A549 (cell line): Measurements from ENCODE around the gene ZFAND4. TPM values are rescaled to one million over a fixed set of nuclear protein-coding genes. Genes with fewer than 3 reads are reported as not detected.

ENCODE experiments used
- ATAC-seq, 2 experiments: fragments of 200-7000 bp in 1 of 2; fragments of >200 bp in 1 of 2; cut with Nextera tagmentation in 1 of 2; cut with Tn5 transposase in 1 of 2; 3 replicates each; pipeline versions ENCODE4 v1.8.0 to v1.9.1; 2018 to 2020; ENCODE audit warnings: mild to moderate bottlenecking in 1 of 2, moderate library complexity in 1 of 2
- CTCF ChIA-PET: fragments of 300-600 bp; sonication (Branson Sonifier 250); formaldehyde crosslinking; extraction: SDS; loops from one replicate; lab custom pipeline; 2021; ENCODE audit warnings: antibody characterized with exemption, inconsistent platforms; lab: Yijun Ruan, JAX
- POLR2A ChIA-PET: fragments of 350-600 bp; formaldehyde crosslinking; extraction: SDS; loops from one replicate; lab custom pipeline; 2021; ENCODE audit warnings: antibody characterized with exemption, inconsistent platforms; lab: Yijun Ruan, JAX
- DNase-seq, 2 experiments: peaks; one replicate each; pipeline versions ENCODE4 v3.0.0 to v3.0.0-alpha.2; 2011 to 2016; ENCODE audit warnings: low read depth in 1 of 2, low spot score in 1 of 2
- FAIRE-seq: peaks from 2 replicates; lab custom pipeline; 2011; peaks lifted over from hg19 to GRCh38; lab: Jason Lieb, UNC
- H3K27ac ChIP-seq, 2 experiments: fragments of >200 bp; sonication (Bioruptor Twin); formaldehyde crosslinking; 3 replicates each; pipeline ENCODE4 v1.5.1; 2016 to 2017
- H3K4me1 ChIP-seq: fragments of >200 bp; sonication (Bioruptor Twin); formaldehyde crosslinking; 3 replicates; pipeline ENCODE4 v1.6.1; 2016
- H3K4me2 ChIP-seq: fragments of >200 bp; sonication (Bioruptor Twin); formaldehyde crosslinking; 3 replicates; pipeline ENCODE4 v1.6.1; 2016
- H3K4me3 ChIP-seq: fragments of >200 bp; sonication (Bioruptor Twin); formaldehyde crosslinking; 3 replicates; pipeline ENCODE4 v1.5.1; 2016
- H3K9me3 ChIP-seq: fragments of >200 bp; sonication (Bioruptor Twin); formaldehyde crosslinking; 3 replicates; pipeline ENCODE4 v1.6.1; 2016
- BCL3 ChIP-seq: fragments of >200 bp; sonication (Bioruptor Twin); formaldehyde crosslinking; IDR thresholded peaks from 3 replicates; pipeline ENCODE4 v1.6.1; 2016
- CBX8 ChIP-seq: fragments of 200-600 bp; sonication (generic); IDR thresholded peaks from 2 replicates; pipeline ENCODE4 v1.6.1; 2016
- CHD2 ChIP-seq: fragments of 150-350 bp; IDR thresholded peaks from 2 replicates; pipeline ENCODE4 v1.6.1; 2014; ENCODE audit warnings: low read length; ENCODE audit not compliant: partially characterized antibody
- CHD4 ChIP-seq: fragments of 200-600 bp; sonication (generic); IDR thresholded peaks from 2 replicates; pipeline ENCODE4 v1.6.1; 2016; ENCODE audit warnings: antibody characterized with exemption, mild to moderate bottlenecking, borderline replicate concordance
- E2F6 ChIP-seq: IDR thresholded peaks from 2 replicates; pipeline ENCODE4 v1.6.1; 2012; ENCODE audit warnings: low read depth, borderline replicate concordance
- EP300 ChIP-seq, 2 experiments: fragments of >200 bp; sonication (Bioruptor Twin); formaldehyde crosslinking; IDR thresholded peaks; 2 replicates in 1 of 2; 3 replicates in 1 of 2; pipeline ENCODE4 v1.6.1; 2016 to 2017
- FOSL2 ChIP-seq, 2 experiments: fragments of 450-650 bp in 1 of 2; fragments of >200 bp in 1 of 2; sonication (Bioruptor Twin) in 1 of 2; formaldehyde crosslinking; IDR thresholded peaks; 2 replicates each; pipeline versions ENCODE4 v1.5.0 to v1.6.1; 2016 to 2020; ENCODE audit warnings: mild to moderate bottlenecking in 1 of 2, moderate library complexity in 1 of 2
- HES2 ChIP-seq: fragments of >200 bp; sonication (Bioruptor Twin); formaldehyde crosslinking; IDR thresholded peaks from 2 replicates; pipeline ENCODE4 v1.6.1; 2016
- JUN ChIP-seq, 2 experiments: fragments of >200 bp; sonication (Bioruptor Twin); formaldehyde crosslinking; IDR thresholded peaks; 2 replicates in 1 of 2; 3 replicates in 1 of 2; pipeline ENCODE4 v1.6.1; 2016 to 2017
- KDM1A ChIP-seq: fragments of 200-600 bp; sonication (generic); IDR thresholded peaks from 2 replicates; pipeline ENCODE4 v1.6.1; 2016; ENCODE audit warnings: low read depth, mild to moderate bottlenecking
- KDM5A ChIP-seq: fragments of 200-600 bp; sonication (generic); IDR thresholded peaks from 2 replicates; pipeline ENCODE4 v1.6.1; 2016; ENCODE audit warnings: antibody characterized with exemption, mild to moderate bottlenecking
- MAX ChIP-seq: IDR thresholded peaks from 2 replicates; pipeline ENCODE4 v1.6.1; 2012
- MAZ ChIP-seq: fragments of 150-350 bp; IDR thresholded peaks from 2 replicates; pipeline ENCODE4 v1.6.1; 2014; ENCODE audit warnings: antibody characterized with exemption, low read depth, low read length, borderline replicate concordance
- MYC ChIP-seq: IDR thresholded peaks from 2 replicates; pipeline ENCODE4 v1.6.1; 2012; ENCODE audit warnings: mild to moderate bottlenecking, inconsistent platforms, low read length, improper control_type of control experiment, borderline replicate concordance
- NFE2L2 ChIP-seq: fragments of 150-350 bp; conservative IDR thresholded peaks from 2 replicates; pipeline ENCODE4 v1.6.1; 2014; ENCODE audit warnings: low read length
- NPAS2 ChIP-seq: fragments of 250-450 bp; sonication (Bioruptor Pico); IDR thresholded peaks from 2 replicates; pipeline ENCODE4 v1.8.0; 2022; ENCODE audit warnings: mild to moderate bottlenecking, moderate library complexity, borderline replicate concordance
- POLR2A ChIP-seq: IDR thresholded peaks from 2 replicates; pipeline ENCODE4 v1.6.1; 2012; ENCODE audit warnings: mild to moderate bottlenecking, low read length
- POLR2AphosphoS2 ChIP-seq: conservative IDR thresholded peaks from 2 replicates; pipeline ENCODE4 v1.6.1; 2012; ENCODE audit warnings: low read length, improper control_type of control experiment, inconsistent platforms
- RAD21 ChIP-seq, 2 experiments: fragments of >200 bp in 1 of 2; sonication (Bioruptor Twin) in 1 of 2; formaldehyde crosslinking in 1 of 2; IDR thresholded peaks in 1 of 2; conservative IDR thresholded peaks in 1 of 2; 2 replicates in 1 of 2; 3 replicates in 1 of 2; pipeline ENCODE4 v1.6.1; 2012 to 2018; ENCODE audit warnings: inconsistent platforms in 1 of 2
- RCOR1 ChIP-seq: fragments of 150-350 bp; IDR thresholded peaks from 2 replicates; pipeline ENCODE4 v1.6.1; 2014; ENCODE audit warnings: antibody characterized with exemption, low read length, low read depth
- RFX5 ChIP-seq: fragments of 450-650 bp; IDR thresholded peaks from 2 replicates; pipeline ENCODE4 v1.7.1; 2014; ENCODE audit warnings: antibody characterized with exemption, mild to moderate bottlenecking, moderate library complexity
- RNF2 ChIP-seq: fragments of 200-600 bp; sonication (generic); IDR thresholded peaks from 2 replicates; pipeline ENCODE4 v1.6.1; 2016; ENCODE audit warnings: low read depth, mild to moderate bottlenecking, antibody characterized with exemption, moderate library complexity, borderline replicate concordance
- SREBF2 ChIP-seq: fragments of 450-650 bp; IDR thresholded peaks from 2 replicates; pipeline ENCODE4 v1.6.1; 2014; ENCODE audit warnings: mild to moderate bottlenecking, moderate library complexity
- WGBS: methylation state at CpG from one replicate; pipeline ENCODE4 v1.1.6; 2017; ENCODE audit errors: missing lambda C conversion rate; 5-methylcytosine and 5-hydroxymethylcytosine counted together
- polyA plus RNA-seq, 4 experiments: library from polyadenylated mRNA; depleted of rRNA in 3 of 4; stranded (reverse); fragments of >200 nt; fragmentation: RNase III in 1 of 4; extraction: RNeasy Plus Mini Kit Qiagen cat#74134 plus additional on column Dnase treatment in 1 of 4; gene quantifications; 2 replicates in 3 of 4; 3 replicates in 1 of 4; pipeline ENCODE4 v1.2.3, GENCODE V29; 2011 to 2017

ZFAND4 gene
- polyA plus RNA-seq, 2 of the 4 experiments (the other 2 are of a cell fraction) = 4.5 to 7.4 TPM

- TF ChIP-seq CHD2 (no peak), EP300 (IDR thresholded peaks at IDR 0.05) (no peak), E2F6 (no peak), NFE2L2 (no peak)
These were observed 32.5 kb downstream of the ZFAND4 start (continued) for GRCh38 chr10:45640049-45640448.

- Histone ChIP-seq H3K4me3 (no peak overlapping the region), H3K4me2 (no peak overlapping the region), H3K4me1 (no peaks in the 10 kb centered on the region), H3K9me3 (no peaks in the 10 kb centered on the region), H3K27ac (no peak overlapping the region)
- DNase-seq = no peak
- ATAC-seq = no peak
- ChIA-PET POLR2A (no interaction called here), CTCF (interaction anchor here (0.5 kb wide), 1 partner anchor 17 kb away, joined by 3 read pairs; no protein-coding TSS in a partner anchor)
- TF ChIP-seq JUN (IDR thresholded peaks at IDR 0.05) (no peak), FOSL2 (IDR thresholded peaks at IDR 0.05) (no peak), FOSL2 (CRISPR knock-in tag; IDR thresholded peaks at IDR 0.05) (no peak), EP300 (IDR thresholded peaks at IDR 0.05) (no peak), MAZ (no peak), KDM1A (no peak), SREBF2 (no peak), RCOR1 (no peak), CBX8 (no peak), MAX (no peak), RFX5 (no peak), HES2 (no peak), CHD4 (no peak), NPAS2 (CRISPR knock-in tag) (no peak), POLR2A (no peak)
- TF ChIP-seq, all 56 proteins: peak for 0
- no peak for FAIRE-seq
- whole genome bisulfite sequencing = 84% methylated on average over 5 of the region's 5 CpGs
These were observed 45.0 kb downstream of the ZFAND4 start for GRCh38 chr10:45627412-45628048.

- ATAC-seq = no peak
- DNase-seq = no peak
- TF ChIP-seq POLR2AphosphoS2 = no peak
- TF ChIP-seq BCL3 = no peak
- TF ChIP-seq CHD4 = no peak
- no peak for TF ChIP-seq RNF2
- TF ChIP-seq KDM5A = no peak
- no peak for TF ChIP-seq RAD21 (conservative IDR thresholded peaks at IDR 0.05 in 1 of 2, IDR thresholded peaks at IDR 0.05 in 1 of 2)
- TF ChIP-seq MYC = no peak
- no peaks in the 10 kb centered on the region for H3K9me3 ChIP-seq
- no peak for FAIRE-seq
- no peak overlapping the region for H3K27ac ChIP-seq
- 58% methylated on average over 3 of the region's 3 CpGs for WGBS
- no peaks in the 10 kb centered on the region for H3K4me1 ChIP-seq
- ChIA-PET CTCF (no interaction called here), POLR2A (no interaction called here)
- no peak overlapping the region for H3K4me3 ChIP-seq
- H3K4me2 ChIP-seq = no peak overlapping the region
These were observed 46.7 kb downstream of the ZFAND4 start for GRCh38 chr10:45625879-45626278.
